HG03439 (cell line): ENCODE results near the gene ANKRD45.
"Not testable (repeated sequence)": the region's sequence is repeated elsewhere in the genome, so short reads cannot be mapped to it uniquely, and the experiment has no call there.

Experiments used
- ATAC-seq: cut with Tn5 transposase; IDR thresholded peaks from one replicate; pipeline ENCODE4 v1.9.1; 2021; ENCODE audit warnings: mild to moderate bottlenecking, moderate library complexity; ENCODE audit not compliant: unreplicated experiment

Gene ANKRD45

GRCh38 chr1:173573596-173573995 is 96.1 kb downstream of the ANKRD45 start:
- ATAC-seq, result no peak

GRCh38 chr1:173572201-173572873 is 97.3 kb downstream of the ANKRD45 start:
- ATAC-seq, result no peak

DNA sequence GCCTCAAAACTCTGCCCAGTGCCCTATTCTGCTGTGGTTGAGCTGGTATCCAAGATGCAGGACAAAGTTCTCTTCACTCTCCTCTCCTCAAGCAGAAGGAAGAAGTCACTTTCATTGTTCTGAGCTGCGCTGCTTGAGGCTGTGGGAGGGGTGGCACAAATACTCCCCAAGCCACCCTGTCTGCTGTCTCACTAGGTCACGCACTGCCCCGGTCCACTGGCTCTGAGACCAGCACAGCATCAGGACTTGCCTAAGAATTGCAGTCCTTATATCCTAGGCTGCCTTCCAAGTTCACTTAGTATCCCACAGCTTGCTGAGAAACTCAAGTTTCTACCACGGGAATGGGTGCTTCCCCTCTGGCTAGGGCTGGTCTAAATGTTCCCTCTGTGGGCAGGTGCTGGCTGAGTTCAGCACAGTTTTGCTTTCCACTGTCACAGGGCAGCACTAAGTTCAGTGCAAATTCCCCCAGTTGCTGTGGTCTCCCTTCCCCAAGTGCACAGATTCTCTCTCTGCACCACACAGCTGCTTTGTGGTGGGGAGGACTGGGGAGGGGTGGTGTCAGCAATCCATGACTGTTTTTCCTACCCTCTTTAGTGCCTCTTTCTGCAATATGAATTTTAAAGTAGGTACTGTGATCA is 99.2 kb downstream of the ANKRD45 start:
- ATAC-seq, result no peak

- no peak for ATAC-seq
Observed at GRCh38 chr1:173568483-173568882, 101.2 kb downstream of the ANKRD45 start.

DNA sequence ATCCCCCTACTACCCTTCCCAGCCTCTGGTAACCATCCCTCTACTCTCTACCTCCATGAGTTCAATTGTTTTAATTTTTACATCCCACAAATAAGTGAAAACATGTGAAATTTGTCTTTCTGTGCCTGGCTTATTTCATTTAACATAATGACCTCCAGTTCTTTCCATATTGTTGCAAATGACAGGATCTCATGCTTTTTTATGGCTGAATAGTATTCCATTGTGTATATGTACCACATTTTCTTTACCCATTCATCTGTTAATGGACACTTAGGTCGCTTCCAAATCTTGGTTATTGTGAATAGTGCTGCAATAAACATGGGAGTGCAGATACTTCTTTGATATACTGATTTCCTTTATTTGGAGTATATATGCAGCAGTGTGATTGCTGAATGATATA is 105.8 kb downstream of the ANKRD45 start:
- ATAC-seq, result not testable (repeated sequence)

- ATAC-seq, result no peak
Observed at GRCh38 chr1:173562813-173563212, 106.8 kb downstream of the ANKRD45 start.

GRCh38 chr1:173561263-173561662 is 108.4 kb downstream of the ANKRD45 start:
- ATAC-seq, result no peak

GRCh38 chr1:173560285-173560880 is 109.3 kb downstream of the ANKRD45 start:
- ATAC-seq, result no peak
